ENCODE results near the gene NPAS3.

Gene NPAS3

GRCh38 chr14:32932914-32933628 is 5.6 kb upstream of the NPAS3 start:
- ATAC-seq (replicated peaks) = no peak
- Mint-ChIP-seq H3K27ac (no peak overlapping the region), H3K36me3 (ENCODE audit: insufficient read depth) (no peaks in the 10 kb centered on the region), H3K4me3 (no peak overlapping the region), H3K4me1 (ENCODE audit: low read depth in 2 of 2) (peaks cover under 1% of the 10 kb centered on the region in 2 donors), H3K9me3 (peaks cover 0 to 7% of the 10 kb centered on the region in 2 donors), H3K27me3 (peaks cover 31 to 56% of the 10 kb centered on the region in 2 donors)
- DNase-seq = no peak

DNA sequence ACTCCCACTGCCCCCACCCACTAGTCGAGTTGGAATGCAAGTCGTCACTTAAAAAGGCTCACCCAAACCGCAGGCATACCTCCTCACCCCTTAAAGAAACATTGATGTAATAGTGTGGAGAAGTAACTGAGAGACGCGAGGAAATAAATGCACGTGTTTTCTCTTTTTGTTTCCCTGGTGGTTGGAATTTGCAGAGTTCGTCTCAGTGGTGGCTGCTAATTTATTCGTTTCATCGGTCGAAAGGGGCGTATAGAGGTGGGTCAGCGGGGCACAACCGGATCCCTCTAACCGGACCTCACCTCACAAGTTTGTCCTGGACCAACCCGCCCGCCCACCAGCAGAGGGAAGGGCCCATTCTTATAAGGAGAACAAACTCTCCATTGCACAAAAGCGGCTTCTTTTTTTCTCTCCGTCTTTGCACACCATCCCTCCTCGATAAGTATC is 5.0 kb upstream of the NPAS3 start:
- no peak for DNase-seq
- H3K4me1 Mint-ChIP-seq (ENCODE audit: low read depth in 2 of 2) = peaks cover 2 to 3% of the 10 kb centered on the region in 2 donors
- no peaks in the 10 kb centered on the region for H3K36me3 Mint-ChIP-seq (ENCODE audit: insufficient read depth)
- no peak for ATAC-seq (replicated peaks)
- no peak overlapping the region for H3K27ac Mint-ChIP-seq
- H3K27me3 Mint-ChIP-seq = peaks cover 35 to 62% of the 10 kb centered on the region in 2 donors
- H3K9me3 Mint-ChIP-seq = peaks cover 0 to 7% of the 10 kb centered on the region in 2 donors
- no peak overlapping the region for H3K4me3 Mint-ChIP-seq

GRCh38 chr14:32934073-32934880 is 4.4 kb upstream of the NPAS3 start:
- Mint-ChIP-seq H3K27me3 (peaks cover 35 to 62% of the 10 kb centered on the region in 2 donors), H3K4me3 (no peak overlapping the region), H3K4me1 (ENCODE audit: low read depth in 2 of 2) (peaks cover 2 to 3% of the 10 kb centered on the region in 2 donors), H3K9me3 (peaks cover 0 to 7% of the 10 kb centered on the region in 2 donors), H3K27ac (no peak overlapping the region), H3K36me3 (ENCODE audit: insufficient read depth) (no peaks in the 10 kb centered on the region)
- DNase-seq = no peak
- no peak for ATAC-seq (replicated peaks)

- H3K4me3 Mint-ChIP-seq = no peak overlapping the region
Measured at GRCh38 chr14:32934881-32935633, 3.6 kb upstream of the NPAS3 start.

DNA sequence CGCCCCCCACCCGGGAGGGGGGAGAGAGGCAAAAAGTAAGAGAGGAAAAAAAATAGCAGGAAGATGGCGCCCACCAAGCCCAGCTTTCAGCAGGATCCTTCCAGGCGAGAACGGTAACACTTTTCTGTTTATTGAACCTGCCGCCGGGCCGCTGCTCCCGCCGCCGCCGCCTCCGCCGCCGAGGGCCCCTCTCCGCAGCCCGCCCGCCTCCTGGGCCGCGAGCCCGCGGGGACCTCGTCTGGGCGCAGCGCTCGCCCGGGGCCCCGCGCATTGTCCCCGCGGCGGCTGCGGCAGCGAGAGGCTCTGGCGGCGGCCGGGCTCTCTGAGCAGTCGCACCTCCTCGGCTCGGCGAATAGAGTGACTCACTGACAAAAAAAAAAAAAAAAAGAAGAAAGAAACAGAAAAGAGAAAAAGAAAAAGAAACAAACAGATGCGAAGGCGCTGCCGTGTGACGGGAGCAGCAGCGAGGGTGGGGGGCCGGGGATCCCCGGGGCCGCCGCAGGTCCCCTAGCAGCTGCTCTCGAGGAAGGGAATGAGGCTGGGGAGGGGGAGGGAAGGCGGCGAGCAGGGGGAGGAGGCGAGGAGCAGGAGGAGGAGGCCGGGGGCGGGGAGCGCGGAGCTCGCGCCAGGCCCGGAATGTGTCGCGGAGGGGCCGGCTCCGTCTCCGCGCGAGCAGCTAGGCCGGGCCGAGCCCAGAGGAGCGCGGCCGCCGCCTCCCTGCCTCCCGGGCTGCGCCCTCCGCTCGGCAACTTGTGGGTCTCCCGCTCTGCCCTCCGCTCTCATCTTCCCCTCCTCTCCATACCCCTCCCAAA is 781 bp downstream of the NPAS3 start:
- ATAC-seq (replicated peaks) (no peak), DNase-seq (no peak)
- Mint-ChIP-seq H3K9me3 (peaks cover 0 to 7% of the 10 kb centered on the region in 2 donors), H3K27me3 (peaks cover 39 to 60% of the 10 kb centered on the region in 2 donors), H3K36me3 (ENCODE audit: insufficient read depth) (no peaks in the 10 kb centered on the region), H3K4me1 (ENCODE audit: low read depth in 2 of 2) (peaks cover 3 to 5% of the 10 kb centered on the region in 2 donors), H3K27ac (no peak overlapping the region), H3K4me3 (peak overlapping the region; percentile 65 to 77)

More at GRCh38 chr14:32934881-32935633, 3.6 kb upstream of the NPAS3 start:
- H3K36me3 Mint-ChIP-seq (ENCODE audit: insufficient read depth) = no peaks in the 10 kb centered on the region
- H3K27me3 Mint-ChIP-seq = peaks cover 40 to 69% of the 10 kb centered on the region in 2 donors
- H3K4me1 Mint-ChIP-seq (ENCODE audit: low read depth in 2 of 2) = peaks cover 3 to 5% of the 10 kb centered on the region in 2 donors
- no peak overlapping the region for H3K27ac Mint-ChIP-seq
- no peak for ATAC-seq (replicated peaks)
- DNase-seq = no peak
- peaks cover 0 to 5% of the 10 kb centered on the region in 2 donors for H3K9me3 Mint-ChIP-seq

DNA sequence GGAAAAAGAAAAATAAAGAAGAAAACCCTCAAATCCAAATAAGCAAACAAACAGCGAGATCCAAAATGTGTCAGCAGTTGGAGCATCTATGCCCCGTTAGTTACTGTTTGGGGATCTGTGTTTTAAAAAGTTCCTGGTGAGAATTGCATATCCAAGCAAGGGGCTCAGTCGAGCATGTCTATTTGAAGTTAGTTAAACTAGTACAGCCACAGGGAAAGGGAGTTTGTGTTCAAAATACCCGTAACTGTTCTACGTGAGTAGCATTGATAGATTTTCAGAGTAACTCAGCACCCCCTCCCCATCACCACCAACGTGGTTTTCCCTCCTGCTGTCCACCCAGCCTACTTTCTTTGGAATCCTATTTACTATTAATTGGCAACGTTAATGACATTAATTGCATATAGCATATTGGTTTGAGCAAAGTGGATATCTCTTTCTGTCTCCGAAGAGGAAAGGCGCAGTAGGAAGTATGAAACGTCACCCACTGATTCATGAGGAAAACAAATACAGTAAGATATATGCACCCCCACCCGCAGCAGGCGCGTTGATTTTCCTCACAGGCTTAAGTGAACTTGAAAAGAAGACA is 1.5 kb downstream of the NPAS3 start:
- DNase-seq (no peak), ATAC-seq (replicated peaks) (no peak)
- Mint-ChIP-seq H3K4me1 (ENCODE audit: low read depth in 2 of 2) (peaks cover 3 to 5% of the 10 kb centered on the region in 2 donors), H3K36me3 (ENCODE audit: insufficient read depth) (no peaks in the 10 kb centered on the region), H3K4me3 (peak overlapping the region; percentile 65 to 77), H3K27ac (no peak overlapping the region), H3K27me3 (peaks cover 38 to 57% of the 10 kb centered on the region in 2 donors), H3K9me3 (peaks cover 0 to 7% of the 10 kb centered on the region in 2 donors)

DNA sequence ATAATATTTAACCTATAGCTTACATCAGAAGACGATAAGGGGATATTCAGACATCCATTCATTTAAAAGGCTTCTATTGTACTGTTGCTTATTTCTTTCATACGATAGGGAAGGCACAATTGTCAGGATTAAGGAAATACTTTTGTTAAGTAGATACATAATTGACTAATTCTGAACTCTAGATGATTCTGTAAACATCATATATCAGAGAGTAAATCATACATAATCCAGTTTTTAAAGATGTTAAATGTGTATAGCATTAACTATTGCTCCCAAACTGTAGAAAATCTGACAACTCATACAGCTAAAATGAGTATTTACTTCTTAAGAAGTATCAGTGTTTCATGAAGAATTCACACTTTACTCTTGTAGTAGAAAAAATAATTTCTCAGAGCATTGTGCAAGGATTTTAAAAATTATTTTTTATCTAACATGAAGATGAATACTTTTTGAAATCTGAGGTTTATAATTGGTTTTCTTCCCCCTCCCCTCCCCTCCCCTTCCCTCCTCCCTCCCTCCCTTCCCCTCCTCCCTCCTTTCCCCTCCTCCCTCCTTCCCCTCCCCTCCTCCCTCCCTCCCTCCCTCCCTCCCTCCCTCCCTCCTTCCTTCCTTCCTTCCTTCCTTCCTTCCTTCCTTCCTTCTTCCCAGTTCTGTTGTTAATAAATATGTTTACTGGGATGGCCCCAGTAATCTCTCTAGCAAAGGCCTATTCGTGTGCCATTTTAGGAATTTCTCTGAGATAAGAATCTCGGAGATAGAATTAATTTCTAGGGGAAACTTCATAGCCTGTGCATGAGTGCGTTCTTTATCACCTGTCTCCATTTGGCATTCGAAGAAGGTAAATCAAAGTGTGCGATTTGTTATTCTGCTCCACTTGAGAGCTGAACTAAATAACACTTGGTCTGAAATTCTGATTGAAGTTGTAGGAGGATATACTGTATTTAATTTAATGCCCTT is 2.3 kb downstream of the NPAS3 start:
- no peaks in the 10 kb centered on the region for H3K36me3 Mint-ChIP-seq (ENCODE audit: insufficient read depth)
- no peak overlapping the region for H3K27ac Mint-ChIP-seq
- ATAC-seq (replicated peaks) (no peak), DNase-seq (no peak)
- H3K27me3 Mint-ChIP-seq = peaks cover 33 to 49% of the 10 kb centered on the region in 2 donors
- peaks cover 3 to 5% of the 10 kb centered on the region in 2 donors for H3K4me1 Mint-ChIP-seq (ENCODE audit: low read depth in 2 of 2)
- peaks cover 0 to 11% of the 10 kb centered on the region in 2 donors for H3K9me3 Mint-ChIP-seq
- no peak overlapping the region for H3K4me3 Mint-ChIP-seq

DNA sequence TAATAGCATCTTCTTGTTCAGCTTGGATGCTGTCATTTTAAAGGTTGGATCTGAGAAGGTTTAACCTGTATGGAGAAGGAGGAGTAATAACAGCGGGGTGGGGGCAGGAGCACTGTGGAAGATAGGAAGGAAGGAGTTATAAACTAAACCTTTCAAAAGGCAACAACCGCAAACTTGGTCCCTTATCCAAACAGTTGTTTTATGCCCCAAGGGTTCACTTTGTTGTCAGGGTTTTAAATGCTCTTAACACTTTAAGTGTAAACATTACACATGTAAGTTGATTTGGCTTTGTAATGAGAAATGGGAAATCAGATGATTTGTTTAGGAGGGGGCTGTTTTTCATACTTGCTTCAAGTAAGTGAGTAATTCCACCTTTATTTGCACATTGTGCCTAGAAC is 3.0 kb downstream of the NPAS3 start:
- Mint-ChIP-seq H3K9me3 (peaks cover 0 to 11% of the 10 kb centered on the region in 2 donors), H3K27me3 (peaks cover 27 to 42% of the 10 kb centered on the region in 2 donors), H3K4me3 (no peak overlapping the region), H3K4me1 (ENCODE audit: low read depth in 2 of 2) (peaks cover 3 to 5% of the 10 kb centered on the region in 2 donors), H3K36me3 (ENCODE audit: insufficient read depth) (no peaks in the 10 kb centered on the region), H3K27ac (no peak overlapping the region)
- ATAC-seq (replicated peaks) = no peak
- no peak for DNase-seq

DNA sequence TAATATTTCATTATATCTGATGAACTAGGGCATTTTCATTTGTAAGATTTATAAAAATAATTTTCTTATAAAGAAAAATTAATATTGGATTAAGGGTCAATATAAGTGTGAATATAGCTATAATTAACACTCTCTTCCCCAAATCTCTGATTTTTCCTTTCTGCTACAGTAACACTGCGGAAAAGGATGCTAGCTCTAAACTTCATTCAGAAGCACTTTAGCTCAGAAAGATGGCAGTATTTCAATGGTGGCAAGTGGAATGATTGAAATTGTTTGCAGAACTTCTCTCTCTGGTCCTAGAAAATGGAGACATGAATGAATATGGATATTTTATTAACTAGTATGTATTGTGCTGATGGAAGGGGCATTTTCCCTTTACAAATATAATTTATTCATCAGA is 8.4 kb downstream of the NPAS3 start:
- H3K4me3 Mint-ChIP-seq = no peak overlapping the region
- ATAC-seq (replicated peaks) (no peak), DNase-seq (no peak)
- no peaks in the 10 kb centered on the region for H3K4me1 Mint-ChIP-seq (ENCODE audit: low read depth in 2 of 2)
- H3K9me3 Mint-ChIP-seq = peaks cover 0 to 8% of the 10 kb centered on the region in 2 donors
- no peak overlapping the region for H3K27ac Mint-ChIP-seq
- no peaks in the 10 kb centered on the region for H3K27me3 Mint-ChIP-seq
- no peaks in the 10 kb centered on the region for H3K36me3 Mint-ChIP-seq (ENCODE audit: insufficient read depth)

DNA sequence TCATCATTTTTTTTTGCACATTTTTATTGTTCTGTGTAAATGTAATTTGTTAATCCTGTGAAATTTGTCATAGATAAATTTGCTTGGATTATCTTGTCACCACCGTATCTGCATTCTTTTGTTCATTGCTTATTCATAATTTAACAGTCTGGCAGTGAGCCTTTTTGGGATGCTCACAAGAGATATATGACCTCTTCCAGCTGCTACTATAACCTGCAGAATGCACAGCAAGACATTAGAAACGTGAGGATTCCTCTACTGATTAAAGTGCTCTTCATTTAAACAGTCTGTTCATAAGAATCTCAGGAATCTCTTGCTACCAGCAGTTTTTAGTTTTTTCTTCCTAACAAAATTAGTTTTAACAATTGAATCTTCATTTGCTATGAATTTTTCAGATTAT is 9.1 kb downstream of the NPAS3 start:
- Mint-ChIP-seq H3K9me3 (peaks cover 0 to 8% of the 10 kb centered on the region in 2 donors), H3K4me1 (ENCODE audit: low read depth in 2 of 2) (no peaks in the 10 kb centered on the region), H3K27ac (no peak overlapping the region), H3K4me3 (no peak overlapping the region), H3K27me3 (no peaks in the 10 kb centered on the region), H3K36me3 (ENCODE audit: insufficient read depth) (no peaks in the 10 kb centered on the region)
- no peak for ATAC-seq (replicated peaks)
- DNase-seq = no peak

DNA sequence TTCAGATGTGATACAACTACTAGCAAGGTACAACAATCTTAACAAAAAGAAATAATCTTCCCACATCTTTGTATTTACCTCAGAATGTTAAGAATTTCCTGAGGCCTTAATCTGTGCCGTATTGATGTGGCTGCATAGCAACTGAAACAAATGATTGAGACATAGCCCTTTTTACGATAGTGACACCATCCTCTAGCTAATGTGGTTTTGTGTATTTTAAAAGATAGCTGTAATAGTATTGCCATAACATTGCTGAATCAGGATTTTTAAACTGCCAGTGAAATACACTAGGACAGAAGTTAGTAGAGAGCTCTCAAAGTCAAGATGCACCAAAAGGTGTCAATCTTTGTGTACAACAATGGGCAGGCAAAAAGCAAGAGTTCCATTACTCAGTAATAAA is 11.9 kb downstream of the NPAS3 start:
- no peaks in the 10 kb centered on the region for H3K4me1 Mint-ChIP-seq (ENCODE audit: low read depth in 2 of 2)
- H3K36me3 Mint-ChIP-seq (ENCODE audit: insufficient read depth) = no peaks in the 10 kb centered on the region
- DNase-seq = no peak
- no peak for ATAC-seq (replicated peaks)
- H3K9me3 Mint-ChIP-seq = peaks cover 0 to 4% of the 10 kb centered on the region in 2 donors
- no peak overlapping the region for H3K27ac Mint-ChIP-seq
- no peak overlapping the region for H3K4me3 Mint-ChIP-seq
- H3K27me3 Mint-ChIP-seq = no peaks in the 10 kb centered on the region
